Measurements from ENCODE around the gene CNTN1.

DNA sequence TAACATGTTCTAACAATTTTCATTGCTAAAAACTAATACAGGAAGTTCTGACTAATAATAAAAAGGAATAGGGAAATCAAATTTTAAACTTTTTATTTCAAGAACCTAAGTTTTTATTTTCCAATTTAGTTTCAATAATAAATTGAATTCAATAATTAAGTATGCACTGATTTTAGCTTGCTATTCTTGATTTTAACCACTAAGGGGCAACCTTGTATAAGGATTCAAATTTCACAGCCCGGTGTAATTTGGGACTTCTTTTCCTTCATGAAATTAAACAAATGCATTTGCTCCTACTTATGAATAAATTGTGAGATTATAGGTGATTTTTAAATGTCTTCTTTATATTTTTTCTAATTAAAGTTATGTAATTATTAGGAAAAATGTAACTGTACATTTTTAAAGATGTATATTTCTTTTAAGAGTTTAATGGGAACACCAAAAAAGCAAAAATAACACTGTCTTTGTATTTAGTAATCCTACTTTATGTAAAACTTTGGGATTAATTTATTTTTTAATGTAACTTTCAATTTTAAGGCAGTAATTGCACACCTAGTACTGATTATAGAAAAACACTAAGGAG is 254.5 kb downstream of the CNTN1 start:
- TF ChIP-seq, protein P1, sequence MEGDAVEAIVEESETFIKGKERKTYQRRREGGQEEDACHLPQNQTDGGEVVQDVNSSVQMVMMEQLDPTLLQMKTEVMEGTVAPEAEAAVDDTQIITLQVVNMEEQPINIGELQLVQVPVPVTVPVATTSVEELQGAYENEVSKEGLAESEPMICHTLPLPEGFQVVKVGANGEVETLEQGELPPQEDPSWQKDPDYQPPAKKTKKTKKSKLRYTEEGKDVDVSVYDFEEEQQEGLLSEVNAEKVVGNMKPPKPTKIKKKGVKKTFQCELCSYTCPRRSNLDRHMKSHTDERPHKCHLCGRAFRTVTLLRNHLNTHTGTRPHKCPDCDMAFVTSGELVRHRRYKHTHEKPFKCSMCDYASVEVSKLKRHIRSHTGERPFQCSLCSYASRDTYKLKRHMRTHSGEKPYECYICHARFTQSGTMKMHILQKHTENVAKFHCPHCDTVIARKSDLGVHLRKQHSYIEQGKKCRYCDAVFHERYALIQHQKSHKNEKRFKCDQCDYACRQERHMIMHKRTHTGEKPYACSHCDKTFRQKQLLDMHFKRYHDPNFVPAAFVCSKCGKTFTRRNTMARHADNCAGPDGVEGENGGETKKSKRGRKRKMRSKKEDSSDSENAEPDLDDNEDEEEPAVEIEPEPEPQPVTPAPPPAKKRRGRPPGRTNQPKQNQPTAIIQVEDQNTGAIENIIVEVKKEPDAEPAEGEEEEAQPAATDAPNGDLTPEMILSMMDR (IDR thresholded peaks at IDR 0.05) = peak; percentile 45 to 71 (median 60)
- TF ChIP-seq POLR2A (IDR thresholded peaks at IDR 0.05) = no peak

All from testis (tissue), 2 donors.